Measurements from ENCODE around the gene POU2AF1.

DNA sequence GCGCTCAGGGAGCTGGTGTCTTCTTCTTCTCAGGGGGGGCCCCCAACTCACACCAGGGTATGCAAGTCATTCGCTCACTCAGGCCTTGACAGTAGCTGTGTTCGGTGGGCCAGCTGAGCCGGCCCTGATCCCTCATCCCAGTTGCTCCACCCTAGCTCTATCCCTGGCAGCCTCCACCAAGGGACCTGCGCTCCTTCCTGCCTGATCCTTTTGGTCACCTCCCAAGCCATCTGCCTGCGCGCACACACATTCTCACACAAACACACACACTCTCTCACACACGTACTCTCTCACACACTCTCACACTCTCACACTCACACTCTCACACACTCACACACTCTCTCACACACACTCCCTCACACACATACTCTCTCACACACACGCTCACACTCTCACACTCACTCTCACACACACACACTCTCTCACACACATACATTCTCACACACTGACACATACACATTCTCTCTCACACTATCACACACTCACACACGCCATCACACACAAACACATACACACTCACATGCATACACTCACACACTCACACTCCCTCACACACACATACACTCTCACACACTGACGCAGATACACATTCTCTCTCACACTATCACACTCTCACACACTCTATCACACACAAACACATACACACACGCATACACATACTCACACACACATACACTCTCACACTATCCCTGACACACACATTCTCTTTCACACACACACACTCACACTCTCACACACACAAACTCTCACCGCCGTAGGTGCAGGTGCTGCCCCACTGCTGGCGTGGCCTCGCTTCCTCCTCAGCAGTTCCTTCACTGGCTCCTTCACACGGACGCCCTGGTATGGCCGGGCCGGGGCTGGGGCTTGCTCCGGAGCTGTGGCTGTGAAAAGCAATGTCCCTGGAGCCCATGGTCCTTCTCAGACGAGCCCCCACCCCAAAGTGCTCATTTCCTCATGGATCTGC lies 20.8 kb downstream of the POU2AF1 start:
- TF ChIP-seq REST (IDR thresholded peaks at IDR 0.05; ENCODE audit: low read depth) (no peak), FOXM1 (IDR thresholded peaks at IDR 0.05; ENCODE audit: borderline replicate concordance, low read depth) (no peak), NFIC (IDR thresholded peaks at IDR 0.05) (no peak), EP300 (IDR thresholded peaks at IDR 0.05; ENCODE audit: borderline replicate concordance) (no peak), ZBTB7A (IDR thresholded peaks at IDR 0.05; ENCODE audit: low read depth) (no peak), CEBPB (IDR thresholded peaks at IDR 0.05) (no peak)
- TF ChIP-seq, protein P1, sequence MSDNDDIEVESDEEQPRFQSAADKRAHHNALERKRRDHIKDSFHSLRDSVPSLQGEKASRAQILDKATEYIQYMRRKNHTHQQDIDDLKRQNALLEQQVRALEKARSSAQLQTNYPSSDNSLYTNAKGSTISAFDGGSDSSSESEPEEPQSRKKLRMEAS (IDR thresholded peaks at IDR 0.05): no peak
